GM12892 (cell line): ENCODE measurements around the gene GABRE.
"Not testable (repeated sequence)": the region's sequence is repeated elsewhere in the genome, so short reads cannot be mapped to it uniquely, and the experiment has no call there.

Experiments
- DNase-seq: peaks from one replicate; pipeline ENCODE4 v3.0.0; 2011; ENCODE audit not compliant: insufficient read length
- FAIRE-seq: peaks from 2 replicates; lab custom pipeline; 2011; peaks lifted over from hg19 to GRCh38; lab: Jason Lieb, UNC
- POLR2A ChIP-seq: IDR thresholded peaks from 2 replicates; pipeline ENCODE4 v1.6.1; 2011; ENCODE audit warnings: low read depth, low read length, control low read depth
- POLR2AphosphoS5 ChIP-seq: IDR thresholded peaks from 2 replicates; pipeline ENCODE4 v1.6.1; 2011; ENCODE audit warnings: low read depth, low read length, control low read depth
- TAF1 ChIP-seq: IDR thresholded peaks from 2 replicates; pipeline ENCODE4 v1.6.1; 2011; ENCODE audit warnings: low read depth, mild to moderate bottlenecking, control low read depth, low read length, borderline replicate concordance

Gene GABRE

DNA sequence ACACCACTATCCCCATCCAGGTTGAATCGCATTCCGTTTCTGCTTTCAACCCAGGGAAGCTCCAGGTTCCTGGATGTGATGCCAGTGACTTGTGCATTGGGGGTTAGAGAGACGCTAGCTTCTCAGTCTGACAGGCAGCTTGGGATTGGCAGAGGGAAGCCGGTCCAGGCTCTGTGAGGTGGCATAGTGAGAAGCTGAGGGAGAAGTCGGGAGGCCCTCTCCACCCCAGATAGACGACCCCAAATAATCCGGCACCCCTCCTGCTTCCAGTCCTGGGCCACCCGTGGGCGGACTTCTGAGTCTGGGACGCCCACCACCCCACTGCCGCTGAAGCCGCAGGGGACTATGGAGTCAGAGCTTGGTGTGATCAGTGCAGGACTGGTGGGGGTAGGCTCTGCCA is 54.4 kb downstream of the GABRE start:
- FAIRE-seq, result no peak
- no peak for TF ChIP-seq TAF1
- TF ChIP-seq POLR2AphosphoS5, result no peak
- no peak for TF ChIP-seq POLR2A

DNA sequence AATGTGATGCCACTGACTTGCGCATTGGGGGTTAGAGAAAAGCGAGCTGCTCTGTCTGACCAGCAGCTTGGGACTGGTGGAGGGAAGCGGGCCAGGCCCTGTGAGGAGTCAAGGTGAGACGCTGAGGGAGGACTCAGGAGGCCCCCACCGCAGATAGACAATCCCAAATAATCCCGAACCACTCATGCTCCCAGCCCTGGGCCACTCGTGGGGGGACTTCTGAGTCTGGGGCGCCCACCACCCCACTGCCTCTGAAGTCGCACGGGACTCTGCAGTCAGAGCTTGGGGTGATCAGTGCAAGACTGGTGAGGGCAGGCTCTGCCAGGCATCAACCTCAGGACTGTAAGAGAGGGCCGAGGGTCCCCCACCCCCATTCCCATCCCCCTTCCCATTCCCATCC is 54.9 kb downstream of the GABRE start:
- FAIRE-seq (no peak), DNase-seq (no peak)
- no peak for TF ChIP-seq TAF1

More for the DNA sequence above, 54.4 kb downstream of the GABRE start:
- no peak for DNase-seq

DNA sequence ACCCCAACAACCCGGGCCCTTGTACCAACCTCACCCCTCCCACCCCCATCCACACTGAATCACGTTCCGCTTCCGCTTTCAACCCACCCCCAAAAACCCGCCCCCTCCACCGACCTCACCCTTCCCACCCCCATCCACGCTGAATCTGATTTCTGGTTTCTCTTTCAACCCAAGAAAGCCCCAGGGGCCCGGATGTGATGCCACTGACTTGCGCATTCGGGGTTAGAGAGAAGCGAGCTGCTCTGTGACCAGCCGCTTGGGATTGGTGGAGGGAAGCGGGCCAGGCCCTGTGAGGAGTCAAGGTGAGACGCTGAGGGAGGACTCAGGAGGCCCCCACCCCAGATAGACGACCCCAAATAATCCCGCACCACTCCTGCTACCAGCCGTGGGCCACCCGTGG is 55.7 kb downstream of the GABRE start:
- not testable (repeated sequence) for DNase-seq, FAIRE-seq

DNA sequence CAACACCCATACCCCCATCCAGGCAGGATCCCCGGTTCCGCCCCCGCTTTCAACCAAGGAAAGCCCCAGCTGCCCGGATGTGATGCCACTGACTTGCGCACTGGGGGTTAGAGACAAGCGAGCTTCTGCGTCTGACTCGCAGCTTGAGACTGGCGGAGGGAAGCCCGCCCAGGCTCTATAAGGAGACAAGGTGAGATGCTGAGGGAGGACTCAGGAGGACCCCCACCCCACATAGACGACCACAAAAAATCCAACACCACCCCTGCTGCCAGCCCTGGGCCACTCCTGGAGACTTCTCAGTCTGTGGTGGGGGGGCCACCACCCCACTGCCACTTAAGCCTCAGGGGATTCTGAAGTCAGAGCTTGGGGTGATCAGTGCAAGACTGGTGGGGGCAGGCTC is 61.7 kb downstream of the GABRE start, which contains the start of gene MAGEA4:
Gene MAGEA4, plus strand, starts transcription at position 110 of the 400 bp plus-strand sequence. CDS start 10,776 bp downstream, outside the sequence.
- FAIRE-seq (no peak), DNase-seq (no peak)
- TF ChIP-seq POLR2AphosphoS5 (no peak), POLR2A (no peak), TAF1 (no peak)

DNA sequence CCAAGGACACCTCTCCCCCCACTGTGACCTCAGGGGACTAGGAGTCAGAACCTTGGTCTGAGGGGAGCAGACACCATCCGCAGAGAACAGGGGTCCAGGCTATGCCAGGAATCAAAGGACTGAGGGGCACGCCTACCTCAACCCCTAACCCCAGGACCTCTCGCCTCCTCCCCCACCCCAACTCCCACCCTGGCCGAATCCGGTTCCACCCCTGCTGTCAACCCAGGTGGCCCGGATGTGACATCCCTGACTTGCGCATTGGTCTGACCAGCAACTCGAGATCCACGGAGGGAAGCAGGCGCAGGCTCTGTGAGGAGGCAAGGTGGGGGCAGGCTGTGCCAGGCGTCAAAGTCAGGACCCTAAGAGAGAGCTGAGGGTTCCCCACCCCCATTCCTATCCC is 62.3 kb downstream of the GABRE start:
- DNase-seq, result no peak
- no peak for TF ChIP-seq TAF1
- no peak for FAIRE-seq

DNA sequence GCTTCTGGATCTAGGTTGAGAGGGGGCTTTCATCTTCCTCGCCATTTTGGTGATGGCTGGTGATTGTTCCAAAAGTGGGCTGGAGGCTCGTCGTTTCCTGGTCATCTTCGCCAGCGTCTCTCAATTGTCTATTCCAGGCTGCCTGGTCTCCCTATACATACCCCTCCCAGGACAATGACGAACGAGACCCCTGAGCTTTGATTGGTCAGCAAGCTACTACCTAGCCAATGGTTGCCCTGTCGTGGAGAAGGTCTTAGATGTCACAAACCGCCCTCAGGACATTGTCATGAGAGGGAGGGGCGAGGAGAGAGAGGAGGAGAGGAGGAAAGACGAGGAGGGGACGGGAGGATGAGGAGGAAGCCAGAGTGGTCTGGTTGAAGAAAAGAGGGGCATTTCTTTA is 69.5 kb downstream of the GABRE start:
- no peak for FAIRE-seq
- TF ChIP-seq POLR2AphosphoS5, result no peak
- TF ChIP-seq POLR2A, result no peak
- TF ChIP-seq TAF1, result no peak
- no peak for DNase-seq
